ENCODE results near the gene OPHN1. TPM values are rescaled to one million over a fixed set of nuclear protein-coding genes. Genes with fewer than 3 reads are reported as not detected.
A peak's percentile ranks its signal among the peaks of the same experiment; 100 is the strongest.
"Not testable (repeated sequence)": the region's sequence is repeated elsewhere in the genome, so short reads cannot be mapped to it uniquely, and the experiment has no call there.

OPHN1 gene
- total RNA-seq, 4 donors from 2014 or later = 2.3 to 10.8 (median 4.6) TPM

GRCh38 chrX:68284281-68284904 is 148.9 kb downstream of the OPHN1 start:
- Histone ChIP-seq H3K27ac (no peak overlapping the region), H3K4me3 (no peak overlapping the region), H3K27me3 (no peaks in the 10 kb centered on the region), H3K9me3 (no peaks in the 10 kb centered on the region), H3K36me3 (no peaks in the 10 kb centered on the region), H3K4me1 (no peaks in the 10 kb centered on the region)
- no peak for DNase-seq
- intact Hi-C loops (cut with DNase I; ENCODE audit: low total_unique reads) = no loop called here
- in situ Hi-C loops (cut with MboI; ENCODE audit: low sequenced_read_pairs in 4 of 4) = no loop called here
- ATAC-seq = no peak
- TF ChIP-seq CTCF (IDR thresholded peaks at IDR 0.05 in 4 of 5, conservative IDR thresholded peaks at IDR 0.05 in 1 of 5) = no peak
- no peak for TF ChIP-seq POLR2A (IDR thresholded peaks at IDR 0.05)

GRCh38 chrX:68273887-68274286 is 159.4 kb downstream of the OPHN1 start:
- no peaks in the 10 kb centered on the region for H3K9me3 ChIP-seq
- H3K4me3 ChIP-seq = no peak overlapping the region
- no peak for TF ChIP-seq POLR2A (IDR thresholded peaks at IDR 0.05)
- TF ChIP-seq CTCF (IDR thresholded peaks at IDR 0.05 in 4 of 5, conservative IDR thresholded peaks at IDR 0.05 in 1 of 5) = no peak
- no peaks in the 10 kb centered on the region for H3K4me1 ChIP-seq
- in situ Hi-C loops (cut with MboI; ENCODE audit: low sequenced_read_pairs in 4 of 4) = no loop called here
- ATAC-seq (no peak), DNase-seq (peak in 1 of 2 donors; percentile 10)
- H3K36me3 ChIP-seq = no peaks in the 10 kb centered on the region
- no peak overlapping the region for H3K27ac ChIP-seq
- intact Hi-C loops (cut with DNase I; ENCODE audit: low total_unique reads) = no loop called here
- H3K27me3 ChIP-seq = no peaks in the 10 kb centered on the region

- in situ Hi-C loops (cut with MboI; ENCODE audit: low sequenced_read_pairs in 4 of 4); ATAC-seq; intact Hi-C loops (cut with DNase I; ENCODE audit: low total_unique reads); H3K9me3 ChIP-seq; H3K27me3 ChIP-seq; H3K27ac ChIP-seq; H3K4me1 ChIP-seq; H3K4me3 ChIP-seq; DNase-seq; H3K36me3 ChIP-seq: not testable (repeated sequence)
Observed at GRCh38 chrX:68264793-68265192, 168.5 kb downstream of the OPHN1 start.

GRCh38 chrX:68261060-68261672 is 172.1 kb downstream of the OPHN1 start:
- ATAC-seq (no peak), DNase-seq (no peak)
- in situ Hi-C loops (cut with MboI; ENCODE audit: low sequenced_read_pairs in 4 of 4) = no loop called here
- Histone ChIP-seq H3K27me3 (no peaks in the 10 kb centered on the region), H3K27ac (no peak overlapping the region), H3K4me3 (no peak overlapping the region), H3K36me3 (no peaks in the 10 kb centered on the region), H3K4me1 (no peaks in the 10 kb centered on the region), H3K9me3 (no peaks in the 10 kb centered on the region)
- intact Hi-C loops (cut with DNase I; ENCODE audit: low total_unique reads) = no loop called here
- no peak for TF ChIP-seq CTCF (IDR thresholded peaks at IDR 0.05 in 4 of 5, conservative IDR thresholded peaks at IDR 0.05 in 1 of 5)
- TF ChIP-seq POLR2A (IDR thresholded peaks at IDR 0.05) = no peak

GRCh38 chrX:68256990-68257389 is 176.3 kb downstream of the OPHN1 start:
- intact Hi-C loops (cut with DNase I; ENCODE audit: low total_unique reads) (no loop called here), in situ Hi-C loops (cut with MboI; ENCODE audit: low sequenced_read_pairs in 4 of 4) (no loop called here)
- DNase-seq (no peak), ATAC-seq (no peak)
- no peaks in the 10 kb centered on the region for H3K36me3 ChIP-seq
- H3K4me3 ChIP-seq = no peak overlapping the region
- TF ChIP-seq POLR2A (IDR thresholded peaks at IDR 0.05) (no peak), CTCF (IDR thresholded peaks at IDR 0.05 in 4 of 5, conservative IDR thresholded peaks at IDR 0.05 in 1 of 5) (no peak)
- no peaks in the 10 kb centered on the region for H3K27me3 ChIP-seq
- H3K4me1 ChIP-seq = no peaks in the 10 kb centered on the region
- no peak overlapping the region for H3K27ac ChIP-seq
- H3K9me3 ChIP-seq = no peaks in the 10 kb centered on the region
